DOHH2 (cell line): ENCODE measurements around the gene WARS2.

Experiments
- H3F3A ChIP-seq: fragments of 200-600 bp; sonication (generic), shearing (Covaris generic); 2 replicates; pipeline ENCODE4 v1.6.0; 2016; ENCODE audit warnings: antibody characterized with exemption, mild to moderate bottlenecking; ENCODE audit not compliant: control insufficient read depth, insufficient read depth
- H3K27ac ChIP-seq: fragments of 200-600 bp; sonication (generic); 2 replicates; pipeline ENCODE4 v1.5.1; 2014; ENCODE audit warnings: low read depth, mild to moderate bottlenecking, low read length, moderate library complexity
- H3K27me3 ChIP-seq: fragments of 200-600 bp; sonication (generic); 2 replicates; pipeline ENCODE4 v1.6.1; 2014; ENCODE audit warnings: mild to moderate bottlenecking, low read length, mixed read lengths; ENCODE audit not compliant: control insufficient read depth
- H3K36me3 ChIP-seq: fragments of 200-600 bp; sonication (generic); 2 replicates; pipeline ENCODE4 v1.6.1; 2014; ENCODE audit warnings: mild to moderate bottlenecking, low read length, moderate library complexity, mixed read lengths; ENCODE audit not compliant: control insufficient read depth
- H3K4me1 ChIP-seq: fragments of 200-600 bp; sonication (generic); 2 replicates; pipeline ENCODE4 v1.6.1; 2014; ENCODE audit warnings: mild to moderate bottlenecking, low read length, mixed read lengths; ENCODE audit not compliant: control insufficient read depth
- H3K4me2 ChIP-seq: fragments of 200-600 bp; sonication (generic); 2 replicates; pipeline ENCODE4 v1.6.0; 2014; ENCODE audit warnings: mild to moderate bottlenecking, low read length, moderate library complexity
- H3K4me3 ChIP-seq: fragments of 200-600 bp; sonication (generic); 2 replicates; pipeline ENCODE4 v1.5.1; 2014; ENCODE audit warnings: mild to moderate bottlenecking, low read length, mixed read lengths
- H3K79me2 ChIP-seq: fragments of 200-600 bp; sonication (generic); 2 replicates; pipeline ENCODE4 v1.6.1; 2014; ENCODE audit warnings: mild to moderate bottlenecking, low read length, mixed read lengths; ENCODE audit not compliant: control insufficient read depth
- H3K9me2 ChIP-seq: fragments of 200-600 bp; sonication (generic); replicated peaks from 2 replicates; pipeline ENCODE4 v1.6.1; 2014; ENCODE audit warnings: mild to moderate bottlenecking, low read length, mixed read lengths; ENCODE audit not compliant: control insufficient read depth
- H3K9me3 ChIP-seq: fragments of 200-600 bp; sonication (generic); 2 replicates; pipeline ENCODE4 v1.6.1; 2014; ENCODE audit warnings: antibody characterized with exemption, low read length, mixed read lengths; ENCODE audit not compliant: control insufficient read depth, insufficient read depth
- H4K20me1 ChIP-seq: fragments of 200-600 bp; sonication (generic); 2 replicates; pipeline ENCODE4 v1.6.0; 2014; ENCODE audit warnings: low read depth, mild to moderate bottlenecking, antibody characterized with exemption, low read length, moderate library complexity; ENCODE audit not compliant: control insufficient read depth, insufficient read depth
- EZH2phosphoT487 ChIP-seq: fragments of 200-600 bp; sonication (generic); IDR thresholded peaks from 2 replicates; pipeline ENCODE4 v1.6.1; 2017; ENCODE audit warnings: borderline replicate concordance, mild to moderate bottlenecking, antibody characterized with exemption, low read length, moderate library complexity, mixed read lengths
- TF ChIP-seq, protein P1 (sequence below): fragments of 200-600 bp; sonication (generic); IDR thresholded peaks from one replicate; pipeline ENCODE4 v1.5.1; 2014; ENCODE audit warnings: antibody characterized with exemption, mild to moderate bottlenecking, low read depth, low read length; ENCODE audit not compliant: poor library complexity, severe bottlenecking

The WARS2 gene

GRCh38 chr1:119139857-119140176, 636 bp downstream of the WARS2 start:
- Histone ChIP-seq H3F3A (no peaks in the 10 kb centered on the region), H3K9me2 (no peaks in the 10 kb centered on the region), H3K36me3 (peaks cover 8% of the 10 kb centered on the region; the same call in 1 of the 2 replicates), H3K79me2 (peaks cover 36% of the 10 kb centered on the region), H3K4me3 (peak overlapping the region; percentile 95), H3K9me3 (no peaks in the 10 kb centered on the region), H3K4me1 (peaks cover 24% of the 10 kb centered on the region), H4K20me1 (no peaks in the 10 kb centered on the region), H3K27ac (peak overlapping the region; percentile 80), H3K4me2 (peak overlapping the region; percentile 94), H3K27me3 (no peaks in the 10 kb centered on the region)
- TF ChIP-seq EZH2phosphoT487 = no peak
- TF ChIP-seq, protein P1, sequence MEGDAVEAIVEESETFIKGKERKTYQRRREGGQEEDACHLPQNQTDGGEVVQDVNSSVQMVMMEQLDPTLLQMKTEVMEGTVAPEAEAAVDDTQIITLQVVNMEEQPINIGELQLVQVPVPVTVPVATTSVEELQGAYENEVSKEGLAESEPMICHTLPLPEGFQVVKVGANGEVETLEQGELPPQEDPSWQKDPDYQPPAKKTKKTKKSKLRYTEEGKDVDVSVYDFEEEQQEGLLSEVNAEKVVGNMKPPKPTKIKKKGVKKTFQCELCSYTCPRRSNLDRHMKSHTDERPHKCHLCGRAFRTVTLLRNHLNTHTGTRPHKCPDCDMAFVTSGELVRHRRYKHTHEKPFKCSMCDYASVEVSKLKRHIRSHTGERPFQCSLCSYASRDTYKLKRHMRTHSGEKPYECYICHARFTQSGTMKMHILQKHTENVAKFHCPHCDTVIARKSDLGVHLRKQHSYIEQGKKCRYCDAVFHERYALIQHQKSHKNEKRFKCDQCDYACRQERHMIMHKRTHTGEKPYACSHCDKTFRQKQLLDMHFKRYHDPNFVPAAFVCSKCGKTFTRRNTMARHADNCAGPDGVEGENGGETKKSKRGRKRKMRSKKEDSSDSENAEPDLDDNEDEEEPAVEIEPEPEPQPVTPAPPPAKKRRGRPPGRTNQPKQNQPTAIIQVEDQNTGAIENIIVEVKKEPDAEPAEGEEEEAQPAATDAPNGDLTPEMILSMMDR = no peak

GRCh38 chr1:119139403-119139802, 1.1 kb downstream of the WARS2 start:
- H3K27me3 ChIP-seq = no peaks in the 10 kb centered on the region
- no peaks in the 10 kb centered on the region for H3F3A ChIP-seq
- peaks cover 36% of the 10 kb centered on the region for H3K79me2 ChIP-seq
- H3K4me3 ChIP-seq = peak overlapping the region; percentile 95
- no peaks in the 10 kb centered on the region for H3K9me2 ChIP-seq
- peaks cover 24% of the 10 kb centered on the region for H3K4me1 ChIP-seq
- H3K4me2 ChIP-seq = peak overlapping the region; percentile 94
- H3K9me3 ChIP-seq = no peaks in the 10 kb centered on the region
- no peaks in the 10 kb centered on the region for H4K20me1 ChIP-seq
- H3K27ac ChIP-seq = peak overlapping the region; percentile 80
- H3K36me3 ChIP-seq = peaks cover 8% of the 10 kb centered on the region; the same call in 1 of the 2 replicates
- TF ChIP-seq, protein P1 = no peak
- no peak for TF ChIP-seq EZH2phosphoT487

GRCh38 chr1:119136401-119136800, 4.1 kb downstream of the WARS2 start:
- Histone ChIP-seq H3F3A (no peaks in the 10 kb centered on the region), H3K4me2 (no peak overlapping the region), H3K9me3 (no peaks in the 10 kb centered on the region), H3K9me2 (no peaks in the 10 kb centered on the region), H3K27ac (no peak overlapping the region), H3K4me1 (peaks cover 15% of the 10 kb centered on the region), H3K4me3 (no peak overlapping the region), H3K36me3 (peaks cover 3% of the 10 kb centered on the region; the same call in 1 of the 2 replicates), H3K79me2 (peaks cover 26% of the 10 kb centered on the region), H3K27me3 (no peaks in the 10 kb centered on the region), H4K20me1 (no peaks in the 10 kb centered on the region)
- TF ChIP-seq, protein P1 = no peak
- no peak for TF ChIP-seq EZH2phosphoT487
